Globus pallidus (tissue), 1 donor: ENCODE data around the gene AIG1.
"Not testable (repeated sequence)": the region's sequence is repeated elsewhere in the genome, so short reads cannot be mapped to it uniquely, and the experiment has no call there.

Experiments
- DNase-seq: peaks from one replicate; pipeline ENCODE4 v3.0.0-alpha.2; 2015; ENCODE audit warnings: low spot score

The AIG1 gene

GRCh38 chr6:143128681-143129015, 68.0 kb downstream of the AIG1 start:
- no peak for DNase-seq

DNA sequence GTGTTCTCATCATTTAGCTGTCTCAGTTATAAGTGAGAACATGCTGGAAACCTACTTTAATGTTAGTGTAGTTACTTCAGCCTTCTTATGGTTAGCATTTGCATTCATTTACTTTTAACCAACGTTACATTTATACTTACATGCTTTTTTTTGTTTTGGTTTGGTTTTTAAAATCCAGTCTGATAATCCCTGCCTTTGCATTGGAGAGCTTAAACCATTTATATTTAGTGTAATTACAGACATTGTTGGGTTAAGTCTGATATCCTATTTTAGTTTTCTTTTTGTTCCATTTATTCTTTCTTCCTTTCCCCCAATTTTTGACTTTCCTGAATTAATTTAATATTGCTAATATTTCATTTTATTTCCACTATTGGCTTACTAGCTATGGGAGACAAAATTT, 70.2 kb downstream of the AIG1 start:
- no peak for DNase-seq

- no peak for DNase-seq
Observed at GRCh38 chr6:143135325-143135724, 74.6 kb downstream of the AIG1 start.

- no peak for DNase-seq
Observed at GRCh38 chr6:143135797-143136561, 75.3 kb downstream of the AIG1 start.

GRCh38 chr6:143136647-143137046, 76.0 kb downstream of the AIG1 start:
- DNase-seq = no peak

DNA sequence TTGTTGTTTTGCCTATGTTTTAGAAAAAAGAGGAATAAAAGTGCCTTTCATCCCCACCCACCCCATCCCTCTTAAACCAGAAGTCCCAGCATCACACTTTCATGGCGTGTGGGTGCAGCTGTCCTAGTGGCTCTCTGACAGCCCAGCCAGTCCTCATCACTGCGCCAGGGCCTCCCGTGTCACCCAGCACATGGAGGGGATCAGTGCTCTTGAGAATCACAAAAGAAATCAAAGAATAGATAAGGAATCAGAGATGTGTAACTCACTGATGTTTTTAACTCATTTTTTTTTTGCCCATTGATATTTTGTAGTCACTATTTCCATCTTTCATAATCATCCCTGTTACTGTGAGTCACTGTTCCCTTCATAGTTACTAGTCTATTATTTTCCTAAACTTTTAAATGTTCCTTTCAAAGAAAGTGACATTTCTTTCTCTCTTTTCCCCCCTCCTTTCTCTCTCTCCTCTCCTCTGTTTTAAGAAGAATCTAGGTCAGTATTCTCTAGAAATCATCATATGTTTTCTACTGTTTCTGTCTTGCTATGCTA, 78.6 kb downstream of the AIG1 start:
- no peak for DNase-seq

DNA sequence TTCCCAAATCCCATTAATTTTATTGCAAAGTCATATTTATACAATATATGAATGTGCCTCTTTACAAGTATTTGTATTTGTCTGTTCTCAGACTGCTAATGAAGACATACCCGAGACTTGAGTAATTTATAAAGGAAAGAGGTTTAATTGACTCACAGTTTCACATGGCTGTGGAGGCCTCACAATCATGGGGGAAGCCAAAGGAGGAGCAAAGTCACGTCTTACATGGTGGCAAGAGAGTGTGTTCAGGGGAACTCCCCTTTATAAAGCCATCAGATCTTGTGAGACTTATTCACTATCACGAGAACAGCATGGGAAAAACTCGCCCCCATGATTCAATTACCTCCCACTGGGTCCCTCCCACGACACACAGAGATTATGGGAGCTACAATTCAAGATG, 79.2 kb downstream of the AIG1 start:
- DNase-seq = not testable (repeated sequence)

DNA sequence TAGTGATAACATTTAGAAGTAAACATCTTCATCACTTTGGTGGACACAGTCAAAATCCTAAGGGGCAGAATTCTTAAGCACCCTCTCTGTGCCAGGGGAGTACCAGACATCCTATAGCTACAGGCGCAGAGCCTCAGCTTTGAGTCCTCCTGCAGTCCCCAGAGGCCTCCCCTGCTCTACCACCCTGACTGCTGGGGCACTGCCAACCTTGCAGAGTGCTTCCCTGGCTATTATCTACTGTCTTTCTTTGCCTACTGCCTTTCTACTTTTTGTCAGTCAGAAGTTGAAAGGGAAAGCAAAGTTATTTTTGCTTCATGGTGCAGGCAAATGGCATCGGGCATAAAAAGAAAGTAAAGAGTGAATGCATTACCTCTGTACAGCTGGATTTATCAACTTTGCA, 80.1 kb downstream of the AIG1 start:
- DNase-seq = no peak

GRCh38 chr6:143141442-143141841, 80.8 kb downstream of the AIG1 start:
- no peak for DNase-seq

- DNase-seq = no peak
Observed at GRCh38 chr6:143146186-143146851, 85.6 kb downstream of the AIG1 start.

DNA sequence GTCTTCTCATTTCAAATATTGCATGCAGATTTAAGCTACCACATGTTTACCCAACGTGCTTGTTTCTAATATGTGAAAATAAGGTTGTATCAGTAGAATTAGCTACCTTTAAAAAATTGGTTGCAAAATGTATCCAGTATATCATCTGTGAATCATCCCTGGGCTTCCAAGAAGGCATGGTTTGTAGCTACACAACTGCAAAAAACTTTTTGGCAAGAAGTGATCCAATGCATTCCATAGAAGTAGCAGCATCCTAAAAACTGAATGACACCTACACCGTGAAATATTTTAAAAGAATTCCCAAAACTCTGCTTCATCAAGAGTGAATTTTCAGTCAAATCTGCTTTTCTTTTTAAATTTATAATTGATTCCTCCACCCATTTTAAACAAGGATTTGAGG, 89.1 kb downstream of the AIG1 start:
- DNase-seq = no peak

GRCh38 chr6:143150281-143150680, 89.6 kb downstream of the AIG1 start:
- DNase-seq = no peak

DNA sequence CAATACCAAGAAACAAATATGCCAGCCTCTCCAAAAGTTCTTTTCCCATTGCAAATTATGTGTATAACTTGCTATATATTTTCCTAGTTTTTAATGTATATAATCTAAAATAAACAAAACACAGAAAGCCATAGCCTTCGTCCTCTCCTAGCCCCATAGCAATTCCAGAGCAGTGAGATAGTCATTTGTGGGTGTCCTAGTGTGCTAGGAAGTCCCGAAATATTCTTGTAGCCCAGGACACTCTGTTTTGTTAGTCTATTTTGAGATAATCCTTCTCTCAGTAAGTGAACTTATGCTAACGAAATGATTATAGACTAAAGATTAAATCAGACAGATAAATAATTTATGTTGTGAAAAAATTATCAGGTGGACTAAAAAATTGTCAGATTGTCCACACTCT, 90.7 kb downstream of the AIG1 start:
- no peak for DNase-seq

- DNase-seq = no peak
Observed at GRCh38 chr6:143155681-143156080, 95.0 kb downstream of the AIG1 start.

- no peak for DNase-seq
Observed at GRCh38 chr6:143157131-143157530, 96.4 kb downstream of the AIG1 start.

- no peak for DNase-seq
Observed at GRCh38 chr6:143158113-143158581, 97.5 kb downstream of the AIG1 start.

GRCh38 chr6:143159001-143159400, 98.3 kb downstream of the AIG1 start:
- DNase-seq = no peak

DNA sequence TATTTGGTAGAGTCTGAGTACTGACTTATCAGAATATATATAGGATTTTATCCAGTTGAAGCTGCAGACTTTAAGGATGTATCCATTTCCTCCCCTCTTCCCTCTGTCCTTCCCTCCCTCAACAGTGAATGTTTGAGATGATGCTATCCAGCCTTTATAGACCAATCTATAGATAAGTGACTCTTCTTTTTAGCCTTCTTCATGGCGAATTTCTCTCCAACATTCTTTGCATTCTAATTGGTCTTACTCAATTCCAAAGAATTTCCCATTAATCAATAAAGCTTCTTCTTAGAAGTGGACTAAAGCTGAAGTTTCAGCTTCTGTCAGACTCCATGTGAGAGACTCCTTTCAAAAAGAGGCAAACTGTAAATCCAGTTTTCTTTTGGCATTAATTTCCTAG, 99.3 kb downstream of the AIG1 start:
- DNase-seq = no peak

DNA sequence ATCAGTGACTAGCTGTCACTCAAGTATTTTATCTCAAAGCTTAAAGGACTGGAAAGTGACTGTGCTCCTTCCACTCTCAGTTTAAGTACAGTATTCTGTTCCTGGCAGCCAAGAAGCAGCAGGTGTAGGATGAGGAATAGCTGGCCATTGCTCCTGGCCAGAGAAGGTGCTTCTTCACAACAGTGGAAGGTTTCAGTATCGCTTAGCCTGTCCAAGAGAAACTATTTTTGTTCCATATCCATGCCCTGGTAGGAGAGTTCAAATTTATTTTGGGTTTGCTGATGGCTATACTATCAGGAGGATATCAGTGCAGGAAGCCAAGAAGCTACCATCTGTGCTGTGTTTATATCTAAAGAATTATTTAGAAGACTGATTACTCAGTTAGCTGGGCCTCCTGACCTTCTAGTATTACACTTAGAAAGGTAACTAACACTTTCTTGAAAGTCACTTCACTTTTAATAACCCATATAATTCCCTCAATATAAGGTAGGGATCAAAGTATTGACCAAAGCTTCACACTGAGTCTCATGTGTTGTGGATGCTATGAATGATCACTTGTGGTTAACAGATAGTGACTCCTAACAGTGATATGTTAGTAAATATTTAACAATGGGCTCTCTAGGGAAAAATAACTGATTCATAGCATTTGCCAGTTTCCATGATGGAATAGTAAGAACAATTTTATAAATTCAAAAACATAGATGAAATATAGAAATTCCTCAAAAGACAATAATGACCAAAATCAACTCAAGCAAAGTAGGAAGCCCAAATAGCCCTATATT, 99.9 kb downstream of the AIG1 start:
- no peak for DNase-seq

DNA sequence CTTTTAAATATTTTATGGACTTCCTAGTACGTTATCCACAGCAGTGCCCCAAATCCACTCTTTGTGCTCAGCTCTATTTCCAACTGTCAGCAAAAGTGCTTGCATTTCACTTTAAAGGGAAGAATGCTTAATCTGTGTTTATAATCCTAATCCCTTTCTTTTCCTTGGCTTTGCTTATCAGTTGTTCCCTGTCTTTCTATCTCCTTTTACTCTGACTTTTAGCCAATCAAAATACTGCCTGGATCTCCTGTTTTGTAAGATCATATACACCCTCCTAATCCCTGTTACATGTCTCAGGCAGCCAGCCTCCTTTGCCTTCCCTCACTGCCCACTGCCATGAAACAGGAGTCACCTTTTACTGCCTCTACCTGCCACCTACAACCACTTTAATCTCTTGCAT, 102.9 kb downstream of the AIG1 start:
- no peak for DNase-seq

- DNase-seq = no peak
Observed at GRCh38 chr6:143164565-143165105, 103.9 kb downstream of the AIG1 start.

- no peak for DNase-seq
Observed at GRCh38 chr6:143165315-143165855, 104.7 kb downstream of the AIG1 start.
